IPS-18c (cell line): ENCODE results near the gene SBF2.
"Not testable (repeated sequence)": the region's sequence is repeated elsewhere in the genome, so short reads cannot be mapped to it uniquely, and the experiment has no call there.

Experiments used
- H3K4me3 ChIP-seq: 2 replicates; pipeline ENCODE4 v1.7.0; 2013; ENCODE audit warnings: low read depth, mild to moderate bottlenecking, low read length, moderate library complexity; ENCODE audit not compliant: insufficient read depth
- H3K9me3 ChIP-seq: one replicate; pipeline ENCODE4 v1.6.1; 2013; ENCODE audit warnings: mild to moderate bottlenecking, low read length, moderate library complexity; ENCODE audit not compliant: control insufficient read depth, insufficient read depth

SBF2 gene

DNA sequence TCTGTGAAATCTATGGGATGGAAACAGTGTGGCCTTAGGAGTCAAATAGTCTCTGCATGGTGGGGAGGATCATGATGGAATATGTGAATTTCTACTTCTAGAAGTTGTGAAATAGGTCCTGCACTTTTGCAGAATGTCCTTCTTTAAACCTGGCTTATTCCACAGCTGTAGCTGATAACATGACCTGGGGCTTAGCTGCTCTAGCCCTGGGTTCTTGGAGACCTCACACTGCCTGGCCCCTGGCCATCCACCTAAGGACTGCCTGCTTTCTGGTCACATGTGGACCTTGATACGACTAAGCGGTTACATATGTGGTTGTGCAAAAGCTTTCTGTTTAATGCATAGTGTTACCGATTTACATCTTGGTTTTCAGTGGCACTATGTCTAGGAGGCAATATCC, 541.9 kb downstream of the SBF2 start:
- no peak overlapping the region for H3K4me3 ChIP-seq

DNA sequence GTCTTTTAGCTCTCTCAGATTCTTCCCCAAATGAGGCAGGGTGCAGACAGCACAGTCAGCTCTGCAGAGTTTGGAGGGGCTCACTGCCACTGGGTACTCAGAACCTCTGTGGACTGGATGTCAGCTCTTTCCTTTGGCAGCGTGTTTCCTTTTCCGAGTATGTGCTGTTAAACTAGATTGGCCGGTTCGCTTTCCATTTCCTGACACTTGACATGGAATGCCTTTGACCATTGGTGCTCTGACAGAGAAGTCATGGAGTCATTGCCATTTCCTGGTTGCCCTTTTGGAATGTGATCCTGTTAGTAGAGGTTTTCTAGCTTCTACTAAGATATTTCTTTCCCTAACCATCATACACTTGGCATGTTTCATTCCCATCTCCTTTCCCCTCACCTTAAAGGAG, 543.5 kb downstream of the SBF2 start:
- H3K9me3 ChIP-seq, result no peaks in the 10 kb centered on the region
- no peak overlapping the region for H3K4me3 ChIP-seq

More for the DNA sequence above, 541.9 kb downstream of the SBF2 start:
- no peaks in the 10 kb centered on the region for H3K9me3 ChIP-seq

DNA sequence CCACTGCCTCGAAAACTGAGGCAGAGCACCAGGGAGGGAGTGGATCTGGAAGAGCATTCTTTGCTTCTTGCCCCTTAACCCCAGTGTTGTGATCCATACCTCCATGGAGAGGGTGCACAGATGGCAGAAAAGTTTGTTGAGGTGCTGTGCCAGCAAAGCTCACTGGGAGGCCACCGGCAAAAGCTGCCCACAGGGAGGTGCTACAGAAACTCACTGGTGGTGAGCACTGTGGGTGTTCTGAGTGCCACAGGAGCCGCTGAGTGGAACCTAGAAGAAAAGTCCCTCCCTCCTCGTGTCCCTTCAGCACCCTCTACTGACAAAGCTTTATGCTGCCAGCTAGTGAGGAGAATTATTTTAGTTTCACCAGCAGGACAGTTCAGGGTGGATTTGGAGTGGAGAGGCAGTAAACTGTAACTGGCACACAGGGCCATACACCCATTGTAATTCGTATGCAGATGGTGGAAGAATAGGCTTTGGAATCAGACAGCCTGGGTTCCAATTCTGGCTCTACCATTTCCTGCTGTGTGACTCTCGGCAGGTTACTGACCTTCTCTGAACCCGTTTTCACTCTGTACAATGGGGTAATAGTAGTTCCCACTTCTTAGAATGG, 545.6 kb downstream of the SBF2 start:
- Histone ChIP-seq H3K4me3 (no peak overlapping the region), H3K9me3 (no peaks in the 10 kb centered on the region)

DNA sequence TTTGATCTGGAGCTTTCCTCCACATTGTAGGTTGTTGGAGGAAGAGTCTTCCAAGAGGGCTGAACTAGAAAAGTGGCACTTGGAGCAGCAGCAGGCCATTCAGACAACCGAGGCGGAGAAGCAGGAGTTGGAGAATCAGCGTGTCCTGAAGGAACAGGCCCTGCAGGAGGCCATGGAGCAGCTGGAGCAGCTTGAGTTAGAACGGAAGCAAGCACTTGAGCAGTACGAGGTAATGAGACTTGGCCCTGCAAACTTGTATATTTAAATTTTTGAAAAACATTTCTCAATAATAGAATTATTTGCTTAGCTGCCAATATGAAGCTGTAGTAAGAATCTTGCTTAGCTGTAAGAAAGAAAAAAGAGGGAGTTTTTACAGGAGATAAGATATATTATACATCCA, 546.2 kb downstream of the SBF2 start:
- Histone ChIP-seq H3K9me3 (no peaks in the 10 kb centered on the region), H3K4me3 (no peak overlapping the region)

DNA sequence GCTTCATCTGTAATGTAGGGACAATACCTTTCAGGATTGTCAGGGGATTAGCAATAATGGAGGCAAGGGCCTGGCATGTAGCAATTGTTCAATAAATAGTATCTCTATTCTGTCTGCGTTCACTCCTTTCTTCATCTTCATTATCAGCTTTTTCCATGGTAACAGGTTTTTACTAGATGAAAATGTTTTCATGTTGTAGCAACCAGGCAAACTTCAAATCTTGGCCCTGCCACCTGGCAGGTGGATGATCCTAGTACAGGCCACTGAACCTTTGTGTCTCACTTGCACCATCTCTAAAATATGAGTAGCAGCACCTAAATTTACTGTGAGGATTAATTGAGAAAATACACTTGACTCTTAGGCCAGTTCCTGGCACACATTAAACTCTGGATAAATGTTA, 546.8 kb downstream of the SBF2 start:
- no peaks in the 10 kb centered on the region for H3K9me3 ChIP-seq
- no peak overlapping the region for H3K4me3 ChIP-seq

DNA sequence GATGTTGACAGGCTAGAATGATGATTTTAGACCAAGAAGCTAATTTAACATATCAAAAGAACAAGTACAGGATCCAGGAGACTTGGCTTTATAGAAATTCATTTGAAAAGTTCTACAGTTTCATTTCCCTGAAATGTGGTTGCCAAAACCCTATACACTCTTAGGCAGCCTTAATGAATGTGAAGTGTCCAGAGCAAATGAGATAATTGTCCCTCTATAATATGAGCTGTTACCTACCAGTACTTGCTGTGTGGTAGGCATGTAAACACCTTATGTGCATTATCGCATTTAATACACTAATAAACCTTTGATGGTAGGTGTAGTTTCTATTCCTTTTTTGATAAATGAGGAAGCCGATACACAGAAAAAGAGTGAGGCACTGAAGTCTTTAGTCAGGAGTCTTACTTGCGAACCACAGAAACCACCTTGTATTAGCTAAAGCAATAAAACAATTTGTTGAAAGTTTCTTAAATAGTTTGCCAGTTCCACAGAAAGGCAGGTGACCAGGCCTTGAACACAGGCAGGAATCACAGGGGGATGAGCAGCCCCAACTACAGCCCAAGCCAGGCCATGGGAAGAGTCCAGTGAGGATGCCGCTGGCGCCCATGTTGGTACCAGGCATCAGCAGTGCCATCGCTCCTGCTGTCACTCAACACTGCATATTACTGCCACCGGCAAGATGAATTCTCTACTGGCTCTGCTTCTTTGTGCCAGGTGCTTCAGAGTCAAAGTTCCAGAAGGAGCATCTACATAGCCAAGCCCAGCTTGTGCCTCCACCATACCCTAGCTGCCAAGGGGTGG, 548.4 kb downstream of the SBF2 start:
- Histone ChIP-seq H3K4me3 (no peak overlapping the region), H3K9me3 (no peaks in the 10 kb centered on the region)

DNA sequence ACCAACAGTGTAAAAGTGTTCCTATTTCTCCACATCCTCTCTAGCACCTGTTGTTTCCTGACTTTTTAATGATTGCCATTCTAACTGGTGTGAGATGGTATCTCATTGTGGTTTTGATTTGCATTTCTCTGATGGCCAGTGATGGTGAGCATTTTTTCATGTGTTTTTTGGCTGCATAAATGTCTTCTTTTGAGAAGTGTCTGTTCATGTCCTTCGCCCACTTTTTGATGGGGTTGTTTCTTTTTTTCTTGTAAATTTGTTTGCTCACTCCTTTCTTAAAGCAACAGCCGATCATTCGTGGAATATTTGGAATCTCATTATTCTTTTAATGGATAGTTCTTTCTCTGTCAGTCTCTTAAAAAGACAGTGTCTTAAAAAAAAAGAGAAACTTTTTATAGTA, 550.5 kb downstream of the SBF2 start:
- not testable (repeated sequence) for H3K4me3 ChIP-seq, H3K9me3 ChIP-seq

DNA sequence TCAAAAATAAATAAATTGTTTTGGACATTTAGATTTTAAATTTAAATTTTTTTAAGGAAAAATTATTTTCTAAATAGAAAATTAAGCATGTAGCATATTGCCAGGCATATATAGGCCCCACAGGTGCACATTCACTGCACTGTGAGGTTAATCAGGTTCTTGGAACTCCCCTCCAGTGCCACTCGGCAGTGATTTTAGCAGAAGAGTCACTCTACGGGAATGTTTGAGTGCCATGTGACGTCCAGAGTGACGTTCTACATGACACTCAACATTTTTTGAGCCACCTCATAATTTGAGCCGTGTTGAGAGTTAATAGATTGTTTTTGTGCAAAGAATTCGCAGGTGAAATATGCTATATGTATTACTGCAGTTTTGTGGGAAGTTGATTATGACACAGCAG, 552.8 kb downstream of the SBF2 start:
- H3K4me3 ChIP-seq, result no peak overlapping the region
- peaks cover 1% of the 10 kb centered on the region for H3K9me3 ChIP-seq

DNA sequence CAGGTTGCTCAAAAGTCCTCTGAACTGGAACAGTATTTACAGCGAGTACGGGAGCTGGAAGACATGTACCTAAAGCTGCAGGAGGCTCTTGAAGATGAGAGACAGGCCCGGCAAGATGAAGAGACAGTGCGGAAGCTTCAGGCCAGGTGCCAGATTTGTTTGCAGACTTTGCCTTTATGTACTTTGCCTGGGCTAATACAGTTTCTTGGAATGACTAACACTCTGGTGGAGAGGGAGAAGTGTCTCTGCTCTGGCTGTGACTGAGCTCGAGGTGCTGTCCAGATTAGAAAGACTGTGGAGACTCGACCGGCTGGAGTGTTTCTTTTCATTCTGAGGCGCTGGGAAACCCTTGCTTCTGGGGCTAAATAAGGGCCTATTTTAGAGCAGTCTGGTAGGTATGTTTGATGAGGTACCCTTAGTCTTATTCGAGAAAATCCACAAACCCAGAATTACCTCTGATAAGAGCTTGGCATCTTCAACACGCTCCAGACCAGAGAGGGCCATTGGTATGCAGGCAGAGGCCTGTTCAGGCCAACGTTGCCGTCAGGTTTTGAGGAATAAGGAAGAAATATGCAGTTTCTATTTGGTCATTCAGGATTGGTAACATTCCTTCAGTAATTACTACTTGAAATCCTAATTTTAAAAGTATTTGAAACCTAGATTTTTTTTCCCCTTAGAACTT, 553.7 kb downstream of the SBF2 start:
- Histone ChIP-seq H3K9me3 (peaks cover 3% of the 10 kb centered on the region), H3K4me3 (no peak overlapping the region)

DNA sequence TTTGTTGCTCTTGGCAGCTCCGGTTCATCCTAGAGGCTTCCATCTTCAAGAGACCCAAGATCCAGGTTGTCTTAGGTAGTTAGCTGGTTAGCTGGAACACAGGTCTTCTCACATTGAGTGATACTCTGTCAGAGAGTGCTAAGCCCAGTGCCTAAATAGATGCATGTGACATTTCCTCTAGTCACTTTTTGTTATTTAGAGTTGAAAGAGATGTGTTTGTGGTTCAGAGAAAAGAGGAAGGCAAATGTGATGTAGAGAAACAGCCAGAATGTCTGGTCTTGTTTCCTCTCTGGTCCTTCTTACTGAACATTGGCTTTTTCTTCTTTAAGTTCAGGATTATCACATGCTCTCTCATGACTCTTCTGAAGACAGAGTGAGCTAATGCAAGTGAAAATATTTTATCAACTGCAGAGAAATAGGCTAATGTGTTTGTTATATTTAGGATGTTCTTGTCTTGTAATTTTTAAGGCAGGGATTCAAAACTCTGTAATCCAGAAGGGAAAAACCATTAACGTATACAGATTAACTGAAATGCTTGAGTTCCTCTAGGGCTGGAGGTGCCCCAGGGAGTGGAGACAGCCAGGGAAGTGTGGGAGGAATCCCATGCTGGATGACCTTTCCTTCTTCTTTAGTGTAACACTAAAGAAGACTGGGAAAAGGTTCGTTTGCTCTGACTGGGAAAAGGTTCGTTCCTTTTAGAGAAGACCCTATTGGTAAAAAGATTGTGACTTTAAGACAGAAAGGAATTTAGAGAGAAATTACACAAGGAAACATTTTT, 554.7 kb downstream of the SBF2 start:
- H3K4me3 ChIP-seq, result no peak overlapping the region

DNA sequence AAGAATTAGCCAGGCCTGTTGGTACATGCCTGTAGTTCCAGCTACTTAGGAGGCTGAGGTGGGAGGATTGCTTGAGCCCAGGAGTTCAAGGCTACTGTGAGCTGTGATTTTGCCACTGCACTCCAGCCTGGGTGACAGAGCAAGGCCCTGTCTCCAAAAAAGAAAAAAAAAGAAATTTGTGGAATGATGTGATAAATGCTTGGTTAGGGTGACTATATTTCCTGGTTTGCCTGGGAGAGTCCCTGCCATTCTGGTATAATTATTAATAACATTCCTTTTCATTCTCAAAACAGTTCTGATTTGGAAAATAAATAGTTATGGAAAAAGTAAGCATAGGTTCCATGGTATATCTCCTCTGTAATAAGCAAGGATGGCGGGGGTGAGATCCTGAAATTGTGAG, 555.3 kb downstream of the SBF2 start:
- no peak overlapping the region for H3K4me3 ChIP-seq
- H3K9me3 ChIP-seq, result peaks cover 3% of the 10 kb centered on the region

More for the DNA sequence above, 554.7 kb downstream of the SBF2 start:
- peaks cover 3% of the 10 kb centered on the region for H3K9me3 ChIP-seq

DNA sequence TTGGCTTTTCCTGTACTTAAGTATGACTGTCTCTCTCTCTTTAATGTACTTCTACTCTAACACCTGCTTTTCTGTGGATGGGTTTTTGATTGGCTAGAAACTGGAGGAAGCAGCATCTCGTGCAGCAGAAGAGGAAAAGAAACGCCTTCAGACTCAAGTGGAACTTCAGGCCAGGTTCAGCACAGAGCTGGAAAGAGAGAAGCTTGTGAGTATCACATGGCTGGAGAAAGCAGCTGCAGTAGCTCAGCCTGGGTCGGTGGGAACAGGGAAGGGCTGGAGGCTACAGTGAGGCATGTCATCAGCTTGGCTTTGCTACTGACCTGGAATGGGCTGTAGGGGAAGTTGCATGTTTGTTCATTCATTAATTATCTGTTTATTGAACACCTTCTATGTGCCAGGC, 555.9 kb downstream of the SBF2 start:
- H3K9me3 ChIP-seq, result peaks cover 3% of the 10 kb centered on the region
- H3K4me3 ChIP-seq, result no peak overlapping the region

DNA sequence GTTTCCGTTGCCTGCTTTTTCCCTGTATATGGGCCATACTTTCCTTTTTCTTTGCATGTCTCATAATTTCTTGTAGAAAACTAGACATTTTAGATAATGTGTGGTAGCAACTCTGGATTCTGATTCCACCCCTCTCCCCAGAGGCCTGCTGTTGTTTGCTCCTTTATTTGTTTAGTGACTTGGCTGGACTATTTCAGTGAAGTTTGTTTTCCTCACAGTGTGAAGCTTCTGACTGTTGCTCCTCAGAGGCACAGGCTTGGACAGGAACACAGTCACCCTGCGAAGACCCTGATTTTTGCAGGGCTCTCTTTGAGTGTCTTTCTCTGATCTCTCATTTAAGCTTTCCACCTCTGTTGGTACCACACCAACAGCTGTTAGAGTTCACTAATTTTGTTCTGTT, 557.7 kb downstream of the SBF2 start:
- Histone ChIP-seq H3K9me3 (peaks cover 3% of the 10 kb centered on the region), H3K4me3 (no peak overlapping the region)

DNA sequence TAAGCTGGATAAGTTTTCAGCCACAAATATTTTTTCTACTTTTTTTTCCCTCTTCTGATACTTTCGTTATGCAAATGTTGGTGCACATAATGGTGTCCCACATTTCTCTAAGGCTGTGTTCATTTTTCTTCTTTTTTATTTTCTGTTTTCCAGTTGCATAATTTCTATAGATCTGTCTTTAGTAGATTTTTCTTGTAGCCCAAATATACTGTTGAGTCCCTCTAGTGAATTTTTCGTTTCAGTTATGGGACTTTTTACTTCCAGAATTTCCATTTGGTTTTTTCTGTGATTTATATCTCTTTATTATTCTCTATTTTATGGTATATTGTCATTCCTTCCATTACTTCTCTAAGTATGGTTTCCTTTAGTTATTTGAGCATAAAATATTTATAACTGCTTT, 558.1 kb downstream of the SBF2 start:
- Histone ChIP-seq H3K9me3 (peaks cover 3% of the 10 kb centered on the region), H3K4me3 (no peak overlapping the region)

DNA sequence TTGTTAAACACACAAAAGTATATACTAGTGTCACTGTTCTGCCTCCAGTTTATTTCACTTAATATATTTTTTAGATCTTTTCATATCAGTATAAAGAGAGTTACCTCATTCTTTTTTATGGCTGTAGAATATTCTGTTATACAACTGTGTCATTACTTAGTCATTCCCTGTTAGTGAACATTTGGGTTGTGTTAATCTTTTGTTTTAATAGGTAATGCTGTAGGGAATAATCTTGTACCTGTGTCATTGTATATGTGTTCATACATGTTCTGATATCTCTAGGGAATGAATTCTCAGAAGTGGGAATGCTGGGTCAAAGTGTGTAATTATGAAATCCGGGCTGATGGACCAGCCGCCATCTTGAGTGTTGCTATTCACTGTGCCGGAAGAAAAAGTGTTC, 558.8 kb downstream of the SBF2 start:
- Histone ChIP-seq H3K9me3 (peaks cover 3% of the 10 kb centered on the region), H3K4me3 (no peak overlapping the region)

DNA sequence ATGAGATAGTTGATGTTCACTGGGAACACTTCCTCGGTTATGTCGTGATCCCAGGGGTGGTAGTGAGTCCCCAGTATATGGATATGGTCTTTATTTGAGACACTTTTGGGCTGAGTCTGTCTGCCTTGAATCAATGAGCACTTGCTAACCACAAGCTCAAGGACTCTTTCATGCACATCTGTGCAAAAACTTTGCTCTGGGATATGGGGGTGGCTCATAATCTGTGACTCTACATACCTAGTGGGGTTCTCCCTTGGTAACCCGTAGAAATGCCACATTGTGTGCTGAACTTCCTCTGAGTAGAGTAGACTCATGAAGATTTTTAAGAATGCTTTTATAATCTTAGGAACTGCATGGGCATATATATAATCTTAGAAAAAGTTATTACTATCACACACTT, 560.8 kb downstream of the SBF2 start:
- H3K9me3 ChIP-seq, result peaks cover 3% of the 10 kb centered on the region
- no peak overlapping the region for H3K4me3 ChIP-seq

DNA sequence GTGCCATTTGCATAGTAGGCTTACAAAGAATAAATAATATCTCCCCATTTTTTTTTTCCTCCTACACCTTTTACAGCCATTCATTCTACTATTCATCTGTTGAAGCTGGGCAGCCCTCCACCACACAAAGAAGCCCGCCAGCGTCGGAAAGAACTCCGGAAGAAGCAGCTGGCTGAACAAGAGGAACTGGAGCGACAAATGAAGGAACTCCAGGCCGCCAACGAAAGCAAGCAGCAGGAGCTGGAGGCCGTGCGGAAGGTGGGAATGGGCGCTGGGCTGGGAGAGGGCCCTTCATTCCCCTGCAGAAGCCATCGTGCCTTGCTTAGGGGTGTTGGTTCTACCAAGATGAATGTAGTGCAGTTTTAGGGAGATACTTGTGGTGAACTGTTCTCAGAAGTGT, 561.6 kb downstream of the SBF2 start:
- Histone ChIP-seq H3K4me3 (no peak overlapping the region), H3K9me3 (peaks cover 3% of the 10 kb centered on the region)

DNA sequence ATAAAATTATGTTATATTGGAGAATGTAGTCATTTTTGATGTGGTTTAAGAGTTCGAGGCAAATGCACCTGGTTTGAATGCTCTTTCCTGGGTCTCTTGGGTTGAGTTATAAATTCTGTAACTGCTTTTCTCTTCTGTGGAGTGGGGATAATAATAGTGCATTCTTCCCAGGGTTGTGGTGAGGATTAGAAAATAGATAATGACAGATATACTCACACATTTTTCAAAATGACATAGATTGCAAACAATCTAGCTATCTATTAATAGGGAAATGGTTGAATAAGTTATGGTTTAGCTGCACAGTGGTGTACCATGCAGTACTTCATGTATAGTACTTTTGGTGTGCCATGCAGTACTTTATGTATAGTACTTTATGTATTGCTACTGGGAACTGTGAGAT, 562.8 kb downstream of the SBF2 start:
- Histone ChIP-seq H3K9me3 (peaks cover 2% of the 10 kb centered on the region), H3K4me3 (no peak overlapping the region)
